CD4-positive, alpha-beta T cell treated with Interleukin-10 for 1 hour (primary cell): ENCODE results near the gene NPSR1.
"Not testable (repeated sequence)": the region's sequence is repeated elsewhere in the genome, so short reads cannot be mapped to it uniquely, and the experiment has no call there.

ENCODE experiments used
- DNase-seq: peaks from one replicate; pipeline ENCODE4 v3.0.0-alpha.2; 2020

The NPSR1 gene

GRCh38 chr7:34878944-34879735 lies 221.1 kb downstream of the NPSR1 start:
- not testable (repeated sequence) for DNase-seq

DNA sequence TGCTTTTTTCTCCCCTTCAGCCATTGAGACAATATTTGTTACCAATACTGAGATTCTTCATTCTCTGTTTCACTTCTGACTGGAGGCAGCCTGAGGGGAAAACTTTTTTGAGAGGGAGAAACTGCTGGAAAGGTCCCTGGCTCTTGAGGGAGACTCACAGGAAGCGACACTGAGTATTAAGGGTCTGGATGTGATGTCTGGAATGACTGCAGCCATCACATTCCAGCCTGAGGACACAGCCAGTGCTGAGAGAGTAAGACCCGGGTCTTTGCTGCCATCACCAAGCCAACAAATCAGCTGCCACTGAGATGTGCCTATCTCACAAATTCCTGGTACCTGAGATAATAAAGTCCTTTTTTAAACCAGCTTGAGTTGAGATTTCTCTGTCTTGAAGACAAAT lies 221.9 kb downstream of the NPSR1 start:
- DNase-seq, result no peak

DNA sequence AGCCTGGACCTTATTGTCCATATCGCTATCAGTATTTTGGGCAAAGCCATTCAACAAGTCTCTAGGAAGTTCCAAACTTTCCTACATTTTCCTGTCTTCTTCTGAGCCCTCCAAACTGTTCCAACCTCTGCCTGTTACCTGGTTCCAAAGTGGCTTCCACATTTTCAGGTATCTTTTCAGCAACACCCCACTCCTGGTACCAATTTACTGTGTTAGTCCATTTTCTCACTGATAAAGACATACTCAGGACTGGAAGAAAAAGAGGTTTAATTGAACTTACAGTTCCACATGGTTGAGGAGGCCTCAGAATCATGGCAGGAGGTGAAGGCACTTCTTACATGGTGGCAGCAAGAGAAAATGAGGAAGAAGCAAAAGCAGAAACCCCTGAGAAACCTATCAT lies 225.8 kb downstream of the NPSR1 start:
- not testable (repeated sequence) for DNase-seq

GRCh38 chr7:34886856-34887255 lies 228.8 kb downstream of the NPSR1 start:
- no peak for DNase-seq

DNA sequence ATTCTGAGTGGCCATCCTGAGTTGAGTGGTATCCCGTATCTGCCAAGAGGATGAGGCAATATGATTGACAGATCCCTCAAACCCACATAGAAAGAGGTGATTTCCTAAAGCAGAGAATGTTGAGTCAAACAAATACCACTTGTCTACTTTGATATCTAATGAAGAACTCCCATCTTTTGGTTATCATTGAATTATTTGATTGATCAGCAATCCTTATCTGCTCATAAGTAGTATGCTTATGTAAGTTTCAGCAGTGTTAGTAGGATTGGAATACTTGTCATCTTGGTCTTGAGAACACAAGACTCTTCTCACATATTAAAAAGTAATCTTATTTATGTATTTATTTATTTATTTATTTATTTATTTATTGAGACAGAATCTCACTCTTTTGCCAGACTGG lies 231.9 kb downstream of the NPSR1 start:
- no peak for DNase-seq

- DNase-seq, result no peak
Observed at GRCh38 chr7:34895202-34895601, 237.2 kb downstream of the NPSR1 start.
